Hepatocyte (in vitro differentiated cells): ENCODE results near the gene CLIP4. TPM values are rescaled to one million over a fixed set of nuclear protein-coding genes. Genes with fewer than 3 reads are reported as not detected.

ENCODE experiments used
- DNase-seq: peaks from one replicate; pipeline ENCODE4 v3.0.0-alpha.2; 2016; ENCODE audit warnings: low spot score
- H2AFZ ChIP-seq: fragments of 200-600 bp; sonication (generic); 2 replicates; pipeline ENCODE4 v1.6.0; 2016; ENCODE audit warnings: antibody characterized with exemption, mild to moderate bottlenecking
- H3K27ac ChIP-seq: fragments of 200-600 bp; sonication (generic); 2 replicates; pipeline ENCODE4 v1.5.1; 2016; ENCODE audit warnings: mild to moderate bottlenecking
- H3K27me3 ChIP-seq: fragments of 200-600 bp; sonication (generic); 2 replicates; pipeline ENCODE4 v1.6.1; 2016
- H3K36me3 ChIP-seq: fragments of 200-600 bp; sonication (generic); replicated peaks from 2 replicates; pipeline ENCODE4 v1.5.1; 2016; ENCODE audit warnings: low read depth; ENCODE audit not compliant: insufficient read depth
- H3K4me1 ChIP-seq: fragments of 200-600 bp; sonication (generic); 2 replicates; pipeline ENCODE4 v1.5.1; 2016; ENCODE audit warnings: mild to moderate bottlenecking, moderate library complexity; ENCODE audit not compliant: insufficient read depth
- H3K4me2 ChIP-seq: fragments of 200-600 bp; sonication (generic); 2 replicates; pipeline ENCODE4 v1.6.0; 2016
- H3K4me3 ChIP-seq: fragments of 200-600 bp; sonication (generic); 2 replicates; pipeline ENCODE4 v1.5.1; 2016; ENCODE audit warnings: mild to moderate bottlenecking
- H3K79me2 ChIP-seq: fragments of 200-600 bp; sonication (generic); 2 replicates; pipeline ENCODE4 v1.6.0; 2017; ENCODE audit warnings: mild to moderate bottlenecking
- H3K9me2 ChIP-seq: fragments of 200-600 bp; sonication (generic); replicated peaks from 2 replicates; pipeline ENCODE4 v1.6.0; 2017; ENCODE audit warnings: mild to moderate bottlenecking; ENCODE audit not compliant: insufficient read depth
- H3K9me3 ChIP-seq: fragments of 200-600 bp; sonication (generic); 2 replicates; pipeline ENCODE4 v1.5.1; 2016; ENCODE audit warnings: low read depth, mild to moderate bottlenecking
- H4K20me1 ChIP-seq: fragments of 200-600 bp; sonication (generic); 2 replicates; pipeline ENCODE4 v1.6.0; 2016; ENCODE audit warnings: mild to moderate bottlenecking; ENCODE audit not compliant: insufficient read depth, poor library complexity, severe bottlenecking
- EZH2 ChIP-seq: fragments of 200-600 bp; sonication (generic); IDR thresholded peaks from 2 replicates; pipeline ENCODE4 v1.6.1; 2016; ENCODE audit warnings: antibody characterized with exemption, mild to moderate bottlenecking, borderline replicate concordance
- EZH2phosphoT487 ChIP-seq: fragments of 200-600 bp; sonication (generic); IDR thresholded peaks from one replicate; pipeline ENCODE4 v1.6.1; 2018; ENCODE audit warnings: antibody characterized with exemption, mild to moderate bottlenecking, low read depth, moderate library complexity; ENCODE audit not compliant: unreplicated experiment, severe bottlenecking
- WGBS: methylation state at CpG from one replicate; pipeline ENCODE4 v1.1.6; 2016; ENCODE audit warnings: low lambda C conversion rate; ENCODE audit errors: missing lambda C conversion rate; 5-methylcytosine and 5-hydroxymethylcytosine counted together
- polyA plus RNA-seq: library from polyadenylated mRNA; unstranded; fragments of >200 nt; fragmentation: Nextera tagmentation; extraction: Ambion mirVana; gene quantifications from 2 replicates; pipeline ENCODE4 v1.2.1, GENCODE V29; 2016
- total RNA-seq: library from RNA; depleted of rRNA; stranded (reverse); fragments of >200 nt; gene quantifications from 2 replicates; pipeline ENCODE4 v1.2.3, GENCODE V29; 2014
- TF ChIP-seq, protein P1 (sequence below): fragments of 200-600 bp; sonication (generic); IDR thresholded peaks from 2 replicates; pipeline ENCODE4 v1.5.1; 2016; ENCODE audit warnings: antibody characterized with exemption, mild to moderate bottlenecking; ENCODE audit not compliant: poor library complexity

Gene CLIP4
- total and polyA plus RNA-seq, 2 experiments from 2014 or later = 17.3 to 35.6 TPM

DNA sequence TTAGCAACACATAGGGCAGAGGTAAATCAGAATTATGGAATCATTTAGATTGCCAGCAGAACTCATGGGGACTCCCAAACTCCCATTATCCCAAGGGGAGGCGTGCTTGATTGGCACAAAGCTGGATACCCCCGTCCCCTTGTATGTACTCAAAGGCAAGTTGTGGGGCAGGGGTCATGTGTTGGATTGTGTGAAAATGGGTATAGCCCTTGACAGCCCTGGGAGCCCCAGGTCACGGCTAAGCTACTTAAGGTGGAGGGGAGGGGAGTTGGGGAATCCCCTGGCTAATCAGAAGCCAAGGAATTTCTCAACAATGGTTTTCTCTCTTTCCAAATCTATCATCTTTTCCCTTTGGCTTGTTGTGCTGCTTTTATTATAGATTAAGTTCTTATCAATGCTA lies 32.7 kb downstream of the CLIP4 start:
- Histone ChIP-seq H3K27ac (no peak overlapping the region), H2AFZ (no peak overlapping the region), H3K4me1 (no peaks in the 10 kb centered on the region), H3K36me3 (no peaks in the 10 kb centered on the region), H3K79me2 (no peaks in the 10 kb centered on the region), H4K20me1 (no peaks in the 10 kb centered on the region), H3K9me2 (no peaks in the 10 kb centered on the region), H3K27me3 (no peaks in the 10 kb centered on the region), H3K4me3 (no peak overlapping the region), H3K9me3 (no peaks in the 10 kb centered on the region), H3K4me2 (no peak overlapping the region)
- TF ChIP-seq EZH2 (no peak), EZH2phosphoT487 (no peak)
- TF ChIP-seq, protein P1, sequence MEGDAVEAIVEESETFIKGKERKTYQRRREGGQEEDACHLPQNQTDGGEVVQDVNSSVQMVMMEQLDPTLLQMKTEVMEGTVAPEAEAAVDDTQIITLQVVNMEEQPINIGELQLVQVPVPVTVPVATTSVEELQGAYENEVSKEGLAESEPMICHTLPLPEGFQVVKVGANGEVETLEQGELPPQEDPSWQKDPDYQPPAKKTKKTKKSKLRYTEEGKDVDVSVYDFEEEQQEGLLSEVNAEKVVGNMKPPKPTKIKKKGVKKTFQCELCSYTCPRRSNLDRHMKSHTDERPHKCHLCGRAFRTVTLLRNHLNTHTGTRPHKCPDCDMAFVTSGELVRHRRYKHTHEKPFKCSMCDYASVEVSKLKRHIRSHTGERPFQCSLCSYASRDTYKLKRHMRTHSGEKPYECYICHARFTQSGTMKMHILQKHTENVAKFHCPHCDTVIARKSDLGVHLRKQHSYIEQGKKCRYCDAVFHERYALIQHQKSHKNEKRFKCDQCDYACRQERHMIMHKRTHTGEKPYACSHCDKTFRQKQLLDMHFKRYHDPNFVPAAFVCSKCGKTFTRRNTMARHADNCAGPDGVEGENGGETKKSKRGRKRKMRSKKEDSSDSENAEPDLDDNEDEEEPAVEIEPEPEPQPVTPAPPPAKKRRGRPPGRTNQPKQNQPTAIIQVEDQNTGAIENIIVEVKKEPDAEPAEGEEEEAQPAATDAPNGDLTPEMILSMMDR = no peak
- 88% methylated on average over 3 of the region's 3 CpGs for WGBS
- no peak for DNase-seq

DNA sequence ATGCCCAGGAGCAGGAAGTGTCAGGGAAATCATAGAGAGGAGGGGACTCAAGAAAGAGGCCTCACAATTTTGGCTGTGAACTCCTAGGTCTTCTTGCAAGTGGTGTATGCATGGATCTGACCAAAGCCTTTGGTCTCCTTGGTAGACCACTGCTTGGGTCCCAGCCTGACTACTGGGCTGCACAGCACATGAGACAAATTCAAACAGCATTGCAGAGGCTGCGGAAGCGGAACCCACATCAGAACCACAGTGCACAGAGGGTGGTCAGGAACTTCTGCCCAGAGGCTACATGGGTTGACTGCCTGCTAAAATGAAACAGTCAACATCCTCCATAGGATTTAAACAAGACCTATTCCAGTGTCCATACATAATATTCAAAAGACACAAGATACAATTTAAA lies 39.4 kb downstream of the CLIP4 start:
- H3K4me1 ChIP-seq = no peaks in the 10 kb centered on the region
- H3K9me3 ChIP-seq = no peaks in the 10 kb centered on the region
- TF ChIP-seq EZH2phosphoT487 (no peak), EZH2 (no peak)
- TF ChIP-seq, protein P1 = no peak
- no peak overlapping the region for H3K27ac ChIP-seq
- no peak overlapping the region for H2AFZ ChIP-seq
- DNase-seq = no peak
- WGBS = 98% methylated on average over 2 of the region's 2 CpGs
- no peaks in the 10 kb centered on the region for H3K79me2 ChIP-seq
- no peak overlapping the region for H3K4me2 ChIP-seq
- no peaks in the 10 kb centered on the region for H3K9me2 ChIP-seq
- H3K36me3 ChIP-seq = no peaks in the 10 kb centered on the region
- H3K27me3 ChIP-seq = no peaks in the 10 kb centered on the region
- H3K4me3 ChIP-seq = no peak overlapping the region
- H4K20me1 ChIP-seq = no peaks in the 10 kb centered on the region

DNA sequence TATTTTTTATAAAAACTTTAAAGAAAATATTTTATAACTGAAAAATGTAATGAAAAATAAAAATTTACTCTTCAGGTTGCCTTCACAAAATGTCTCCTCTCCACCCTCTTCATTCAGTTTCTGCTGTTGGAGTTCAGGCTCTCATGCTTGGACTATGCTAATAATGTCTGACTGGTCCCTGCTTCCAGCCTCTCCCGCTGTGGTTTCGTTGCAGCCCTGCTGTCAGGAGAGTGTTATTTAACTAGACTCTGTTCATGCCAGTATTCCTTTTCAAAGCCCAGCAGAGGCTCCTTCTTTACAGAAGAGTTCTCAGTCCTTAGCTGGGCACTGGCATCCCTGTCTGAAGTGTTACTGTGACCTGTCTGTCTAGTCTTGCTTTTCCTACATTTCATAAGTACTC lies 40.4 kb downstream of the CLIP4 start:
- Histone ChIP-seq H3K36me3 (no peaks in the 10 kb centered on the region), H4K20me1 (no peaks in the 10 kb centered on the region), H3K9me3 (no peaks in the 10 kb centered on the region), H3K9me2 (no peaks in the 10 kb centered on the region), H3K79me2 (no peaks in the 10 kb centered on the region), H3K4me3 (no peak overlapping the region), H3K4me2 (no peak overlapping the region), H3K27me3 (no peaks in the 10 kb centered on the region), H3K4me1 (no peaks in the 10 kb centered on the region), H2AFZ (no peak overlapping the region), H3K27ac (no peak overlapping the region)
- WGBS = 54% methylated on average over 2 of the region's 2 CpGs
- no peak for DNase-seq
- TF ChIP-seq EZH2 (no peak), EZH2phosphoT487 (no peak)
- TF ChIP-seq, protein P1 = no peak

DNA sequence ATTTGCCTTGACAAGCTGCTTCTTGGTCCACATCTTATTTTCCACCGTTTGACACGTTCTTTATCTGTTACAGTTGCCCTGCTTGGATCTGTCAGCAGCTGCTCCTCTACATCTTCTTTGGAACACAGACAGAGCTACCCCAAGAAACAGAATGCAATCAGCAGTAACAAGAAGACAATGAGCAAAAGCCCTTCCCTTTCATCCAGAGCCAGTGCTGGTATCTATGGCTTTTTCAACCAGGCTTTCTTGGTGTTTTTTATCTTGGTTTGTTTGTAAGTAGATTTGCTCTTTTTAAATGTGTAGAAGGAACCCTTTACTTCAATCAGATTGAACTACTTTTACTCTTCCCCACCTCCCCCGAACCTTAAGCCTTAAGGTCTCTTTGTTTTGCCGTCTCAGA lies 41.9 kb downstream of the CLIP4 start:
- H4K20me1 ChIP-seq = no peaks in the 10 kb centered on the region
- no peak overlapping the region for H3K4me3 ChIP-seq
- H2AFZ ChIP-seq = no peak overlapping the region
- no peaks in the 10 kb centered on the region for H3K27me3 ChIP-seq
- H3K27ac ChIP-seq = no peak overlapping the region
- H3K9me3 ChIP-seq = no peaks in the 10 kb centered on the region
- 54% methylated on average over 4 of the region's 4 CpGs for WGBS
- H3K9me2 ChIP-seq = no peaks in the 10 kb centered on the region
- TF ChIP-seq, protein P1 = no peak
- no peak for TF ChIP-seq EZH2
- no peak for TF ChIP-seq EZH2phosphoT487
- no peaks in the 10 kb centered on the region for H3K36me3 ChIP-seq
- no peaks in the 10 kb centered on the region for H3K79me2 ChIP-seq
- H3K4me2 ChIP-seq = no peak overlapping the region
- DNase-seq = no peak
- no peaks in the 10 kb centered on the region for H3K4me1 ChIP-seq
